DND-41 (cell line): ENCODE measurements around the gene NEB.

Experiments used
- ATAC-seq: fragments of 200-7000 bp; cut with Tn5 transposase; 3 replicates; pipeline ENCODE4 v1.9.1; 2021; ENCODE audit warnings: low read depth; ENCODE audit not compliant: insufficient read depth
- DNase-seq: peaks from one replicate; pipeline ENCODE4 v3.0.0-alpha.2; 2020
- H2AFZ ChIP-seq: 2 replicates; pipeline ENCODE4 v1.6.0; 2012; ENCODE audit warnings: low read depth, low read length
- H3K27ac ChIP-seq: 2 replicates; pipeline ENCODE4 v1.5.1; 2012; ENCODE audit warnings: low read length, inconsistent platforms
- H3K27me3 ChIP-seq: fragments of 200-600 bp; sonication (generic); 2 replicates; pipeline ENCODE4 v1.6.0; 2012; ENCODE audit warnings: low read length, mild to moderate bottlenecking, inconsistent platforms; ENCODE audit not compliant: insufficient read depth, poor library complexity
- H3K36me3 ChIP-seq: 2 replicates; pipeline ENCODE4 v1.5.1; 2012; ENCODE audit warnings: low read length, inconsistent platforms; ENCODE audit not compliant: insufficient read depth
- H3K4me1 ChIP-seq: 2 replicates; pipeline ENCODE4 v1.5.1; 2012; ENCODE audit warnings: mild to moderate bottlenecking, low read length; ENCODE audit not compliant: insufficient read depth
- H3K4me2 ChIP-seq: 2 replicates; pipeline ENCODE4 v1.6.0; 2012; ENCODE audit warnings: mild to moderate bottlenecking, moderate library complexity, low read length, inconsistent platforms; ENCODE audit not compliant: insufficient read depth
- H3K4me3 ChIP-seq, 2 experiments: fragments of 200-600 bp in 1 of 2; shearing (Covaris generic) in 1 of 2; 2 replicates each; pipeline ENCODE4 v1.5.1; 2012 to 2016; ENCODE audit warnings: inconsistent platforms in 2 of 2, low read length in 2 of 2, mild to moderate bottlenecking in 2 of 2, low read depth in 1 of 2, moderate library complexity in 1 of 2
- H3K79me2 ChIP-seq: 2 replicates; pipeline ENCODE4 v1.6.0; 2012; ENCODE audit warnings: low read length, inconsistent platforms; ENCODE audit not compliant: insufficient read depth
- H3K9ac ChIP-seq: 2 replicates; pipeline ENCODE4 v1.6.0; 2012; ENCODE audit warnings: low read depth, mild to moderate bottlenecking, inconsistent platforms, low read length, moderate library complexity
- H3K9me3 ChIP-seq: 2 replicates; pipeline ENCODE4 v1.5.1; 2012; ENCODE audit warnings: low read length, moderate library complexity, mild to moderate bottlenecking, inconsistent platforms; ENCODE audit not compliant: insufficient read depth, severe bottlenecking
- H4K20me1 ChIP-seq: 2 replicates; pipeline ENCODE4 v1.6.0; 2012; ENCODE audit warnings: low read length; ENCODE audit not compliant: insufficient read depth
- CTCF ChIP-seq: IDR thresholded peaks from 2 replicates; pipeline ENCODE4 v1.5.1; 2012; ENCODE audit warnings: borderline replicate concordance, low read length, moderate library complexity, mild to moderate bottlenecking; ENCODE audit not compliant: poor library complexity, severe bottlenecking; ENCODE audit errors: extremely low read depth
- EZH2 ChIP-seq: IDR thresholded peaks from 3 replicates; pipeline ENCODE4 v1.6.1; 2012; ENCODE audit warnings: borderline replicate concordance, low read depth, mild to moderate bottlenecking, moderate library complexity, low read length, inconsistent platforms; ENCODE audit not compliant: severe bottlenecking

The NEB gene

DNA sequence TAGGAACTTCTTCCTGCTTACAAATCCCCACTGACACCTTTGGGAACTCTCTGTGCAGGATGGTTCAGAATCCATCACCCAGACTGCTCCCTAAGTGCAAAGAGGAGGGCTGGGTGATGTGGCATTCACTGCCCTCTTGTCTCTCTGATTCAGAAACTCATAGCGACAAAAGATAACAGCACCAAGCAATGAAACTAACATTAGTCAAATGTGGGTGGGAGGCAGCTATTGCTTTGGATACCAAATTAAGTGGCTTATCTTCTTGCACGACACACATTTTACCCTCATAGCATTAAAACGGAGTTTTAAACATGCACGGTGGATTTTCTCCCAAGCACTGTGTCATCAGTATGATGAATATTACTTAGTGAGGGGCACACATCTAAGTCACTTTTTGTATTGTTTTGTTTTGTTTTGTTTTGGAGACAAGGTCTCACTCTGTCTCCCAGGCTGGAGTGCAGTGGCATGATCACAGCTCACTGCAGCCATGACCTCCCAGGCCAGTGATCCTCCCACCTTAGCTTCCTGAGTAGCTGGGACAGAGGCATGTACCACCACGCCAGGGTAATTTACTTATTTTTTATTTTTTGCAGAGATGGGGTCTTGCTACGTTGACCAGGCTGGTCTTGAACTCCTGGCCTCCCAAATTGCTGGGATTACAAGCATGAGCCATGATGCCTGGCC, 40.9 kb upstream of the NEB start:
- no peaks in the 10 kb centered on the region for H3K36me3 ChIP-seq
- no peaks in the 10 kb centered on the region for H3K9me3 ChIP-seq
- no peaks in the 10 kb centered on the region for H4K20me1 ChIP-seq
- H3K9ac ChIP-seq: no peak overlapping the region
- H2AFZ ChIP-seq: no peak overlapping the region
- no peak overlapping the region for H3K27ac ChIP-seq
- no peak overlapping the region for H3K4me2 ChIP-seq
- H3K27me3 ChIP-seq: no peaks in the 10 kb centered on the region
- DNase-seq (no peak), ATAC-seq (no peak)
- H3K79me2 ChIP-seq: no peaks in the 10 kb centered on the region
- no peak overlapping the region for H3K4me3 ChIP-seq
- TF ChIP-seq CTCF (no peak), EZH2 (no peak)
- H3K4me1 ChIP-seq: no peaks in the 10 kb centered on the region

GRCh38 chr2:151774506-151774905, 40.2 kb upstream of the NEB start:
- no peak for DNase-seq
- no peak overlapping the region for H3K4me2 ChIP-seq
- H3K79me2 ChIP-seq: no peaks in the 10 kb centered on the region
- ATAC-seq: no peak
- H3K9me3 ChIP-seq: no peaks in the 10 kb centered on the region
- no peak overlapping the region for H3K9ac ChIP-seq
- no peaks in the 10 kb centered on the region for H3K27me3 ChIP-seq
- TF ChIP-seq CTCF (no peak), EZH2 (no peak)
- no peaks in the 10 kb centered on the region for H3K4me1 ChIP-seq
- no peak overlapping the region for H2AFZ ChIP-seq
- H4K20me1 ChIP-seq: no peaks in the 10 kb centered on the region
- H3K36me3 ChIP-seq: no peaks in the 10 kb centered on the region
- no peak overlapping the region for H3K4me3 ChIP-seq
- H3K27ac ChIP-seq: no peak overlapping the region

GRCh38 chr2:151771599-151772358, 37.5 kb upstream of the NEB start:
- Histone ChIP-seq H3K36me3 (no peaks in the 10 kb centered on the region), H2AFZ (no peak overlapping the region), H4K20me1 (no peaks in the 10 kb centered on the region), H3K4me1 (no peaks in the 10 kb centered on the region), H3K79me2 (no peaks in the 10 kb centered on the region), H3K4me2 (no peak overlapping the region), H3K27ac (no peak overlapping the region), H3K4me3 (no peak overlapping the region), H3K27me3 (no peaks in the 10 kb centered on the region), H3K9me3 (no peaks in the 10 kb centered on the region), H3K9ac (no peak overlapping the region)
- no peak for ATAC-seq
- TF ChIP-seq EZH2: no peak
- no peak for TF ChIP-seq CTCF
- no peak for DNase-seq
